ENCODE results near the gene PTPRT.
"Not testable (repeated sequence)": the region's sequence is repeated elsewhere in the genome, so short reads cannot be mapped to it uniquely, and the experiment has no call there.

The PTPRT gene

GRCh38 chr20:42906120-42906519, 283.6 kb downstream of the PTPRT start:
- no peaks in the 10 kb centered on the region for H3K27me3 ChIP-seq (ENCODE audit: control insufficient read depth, insufficient read depth, low read length)
- H3K27ac ChIP-seq (ENCODE audit: low read depth, low read length), result no peak overlapping the region
- no peaks in the 10 kb centered on the region for H3K36me3 ChIP-seq (ENCODE audit: control insufficient read depth, insufficient read depth, low read length)
- H3K4me1 ChIP-seq (ENCODE audit: control insufficient read depth, insufficient read depth, low read length), result no peaks in the 10 kb centered on the region
- no peak overlapping the region for H3K4me3 ChIP-seq (ENCODE audit: low read length)
- no peak overlapping the region for H3K9ac ChIP-seq (ENCODE audit: low read length)

GRCh38 chr20:42902509-42902908, 287.2 kb downstream of the PTPRT start:
- Histone ChIP-seq H3K27me3 (ENCODE audit: control insufficient read depth, insufficient read depth, low read length) (no peaks in the 10 kb centered on the region), H3K4me3 (ENCODE audit: low read length) (no peak overlapping the region), H3K36me3 (ENCODE audit: control insufficient read depth, insufficient read depth, low read length) (no peaks in the 10 kb centered on the region), H3K4me1 (ENCODE audit: control insufficient read depth, insufficient read depth, low read length) (no peaks in the 10 kb centered on the region), H3K9ac (ENCODE audit: low read length) (no peak overlapping the region), H3K27ac (ENCODE audit: low read depth, low read length) (no peak overlapping the region)

GRCh38 chr20:42901689-42902440, 287.8 kb downstream of the PTPRT start:
- no peaks in the 10 kb centered on the region for H3K36me3 ChIP-seq (ENCODE audit: control insufficient read depth, insufficient read depth, low read length)
- no peak overlapping the region for H3K27ac ChIP-seq (ENCODE audit: low read depth, low read length)
- no peak overlapping the region for H3K9ac ChIP-seq (ENCODE audit: low read length)
- H3K4me3 ChIP-seq (ENCODE audit: low read length), result no peak overlapping the region
- no peaks in the 10 kb centered on the region for H3K27me3 ChIP-seq (ENCODE audit: control insufficient read depth, insufficient read depth, low read length)
- H3K4me1 ChIP-seq (ENCODE audit: control insufficient read depth, insufficient read depth, low read length), result no peaks in the 10 kb centered on the region

DNA sequence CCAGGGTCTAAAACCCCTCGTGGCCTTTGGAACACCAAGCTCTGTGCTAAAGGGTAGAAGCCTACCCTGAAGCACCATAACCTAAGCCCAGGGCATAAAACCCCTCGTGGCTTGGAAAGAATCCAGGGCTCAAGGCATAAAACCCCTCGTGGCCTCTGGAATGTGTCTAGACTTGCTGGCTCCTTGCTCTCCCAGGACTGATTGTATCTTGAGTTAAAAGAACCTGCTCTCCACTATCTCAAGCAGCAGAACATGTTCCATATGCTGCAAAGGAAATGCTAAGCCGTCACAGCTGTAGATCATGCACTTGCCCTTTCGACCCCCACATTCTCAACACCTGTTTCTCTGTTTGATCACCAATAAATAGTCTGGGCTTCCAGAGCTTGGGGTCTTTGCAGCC, 288.9 kb downstream of the PTPRT start:
- H3K36me3 ChIP-seq (ENCODE audit: control insufficient read depth, insufficient read depth, low read length); H3K4me3 ChIP-seq (ENCODE audit: low read length); H3K4me1 ChIP-seq (ENCODE audit: control insufficient read depth, insufficient read depth, low read length); H3K27me3 ChIP-seq (ENCODE audit: control insufficient read depth, insufficient read depth, low read length); H3K9ac ChIP-seq (ENCODE audit: low read length); H3K27ac ChIP-seq (ENCODE audit: low read depth, low read length): not testable (repeated sequence)

DNA sequence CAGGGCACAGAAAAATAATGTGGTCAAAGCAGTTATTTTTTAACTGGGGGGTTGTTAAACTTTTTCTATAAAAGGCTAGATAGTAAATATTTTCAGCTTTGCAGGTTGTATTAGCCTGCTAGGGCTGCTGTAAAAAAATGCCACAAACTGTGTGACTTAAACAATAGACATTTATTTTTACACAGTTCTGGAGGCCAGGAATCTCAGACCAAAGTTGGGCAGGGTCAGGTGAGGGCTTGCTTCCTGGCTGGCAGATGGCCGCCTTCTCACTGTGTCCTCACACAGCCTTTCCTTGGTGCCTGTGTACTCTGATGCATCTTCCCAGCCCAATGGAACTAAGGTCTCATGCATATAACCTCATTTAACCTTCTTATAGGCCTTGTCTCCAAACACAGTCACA, 294.7 kb downstream of the PTPRT start:
- Histone ChIP-seq H3K4me3 (ENCODE audit: low read length) (no peak overlapping the region), H3K27me3 (ENCODE audit: control insufficient read depth, insufficient read depth, low read length) (no peaks in the 10 kb centered on the region), H3K27ac (ENCODE audit: low read depth, low read length) (no peak overlapping the region), H3K36me3 (ENCODE audit: control insufficient read depth, insufficient read depth, low read length) (no peaks in the 10 kb centered on the region), H3K4me1 (ENCODE audit: control insufficient read depth, insufficient read depth, low read length) (no peaks in the 10 kb centered on the region), H3K9ac (ENCODE audit: low read length) (no peak overlapping the region)

DNA sequence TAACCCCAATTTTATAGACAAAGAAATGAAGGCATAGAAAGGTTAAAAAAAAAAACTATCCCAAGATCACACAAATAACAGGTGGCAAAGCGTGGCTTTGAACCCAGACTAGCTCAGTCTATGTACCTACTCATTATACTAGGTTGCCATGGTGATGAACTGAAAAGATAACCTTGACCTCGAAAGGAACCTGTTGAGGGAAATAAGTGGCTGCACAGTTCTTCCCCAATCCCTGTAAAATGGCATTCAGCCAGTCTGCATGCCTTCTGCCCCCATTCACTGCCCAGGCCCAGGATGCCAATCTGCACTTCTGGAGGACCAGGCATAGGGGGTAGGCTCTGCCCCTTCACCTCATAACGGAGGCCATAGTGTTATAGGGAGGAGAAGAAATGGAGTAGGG, 295.2 kb downstream of the PTPRT start:
- Histone ChIP-seq H3K4me1 (ENCODE audit: control insufficient read depth, insufficient read depth, low read length) (no peaks in the 10 kb centered on the region), H3K4me3 (ENCODE audit: low read length) (no peak overlapping the region), H3K9ac (ENCODE audit: low read length) (no peak overlapping the region), H3K27ac (ENCODE audit: low read depth, low read length) (no peak overlapping the region), H3K27me3 (ENCODE audit: control insufficient read depth, insufficient read depth, low read length) (no peaks in the 10 kb centered on the region), H3K36me3 (ENCODE audit: control insufficient read depth, insufficient read depth, low read length) (no peaks in the 10 kb centered on the region)

- Histone ChIP-seq H3K27me3 (ENCODE audit: control insufficient read depth, insufficient read depth, low read length) (no peaks in the 10 kb centered on the region), H3K27ac (ENCODE audit: low read depth, low read length) (no peak overlapping the region), H3K4me3 (ENCODE audit: low read length) (no peak overlapping the region), H3K36me3 (ENCODE audit: control insufficient read depth, insufficient read depth, low read length) (no peaks in the 10 kb centered on the region), H3K4me1 (ENCODE audit: control insufficient read depth, insufficient read depth, low read length) (no peaks in the 10 kb centered on the region), H3K9ac (ENCODE audit: low read length) (no peak overlapping the region)
Observed at GRCh38 chr20:42889517-42889916, 300.2 kb downstream of the PTPRT start.

GRCh38 chr20:42887281-42887680, 302.4 kb downstream of the PTPRT start:
- no peak overlapping the region for H3K9ac ChIP-seq (ENCODE audit: low read length)
- H3K27me3 ChIP-seq (ENCODE audit: control insufficient read depth, insufficient read depth, low read length), result no peaks in the 10 kb centered on the region
- no peak overlapping the region for H3K27ac ChIP-seq (ENCODE audit: low read depth, low read length)
- H3K36me3 ChIP-seq (ENCODE audit: control insufficient read depth, insufficient read depth, low read length), result no peaks in the 10 kb centered on the region
- no peaks in the 10 kb centered on the region for H3K4me1 ChIP-seq (ENCODE audit: control insufficient read depth, insufficient read depth, low read length)
- no peak overlapping the region for H3K4me3 ChIP-seq (ENCODE audit: low read length)

DNA sequence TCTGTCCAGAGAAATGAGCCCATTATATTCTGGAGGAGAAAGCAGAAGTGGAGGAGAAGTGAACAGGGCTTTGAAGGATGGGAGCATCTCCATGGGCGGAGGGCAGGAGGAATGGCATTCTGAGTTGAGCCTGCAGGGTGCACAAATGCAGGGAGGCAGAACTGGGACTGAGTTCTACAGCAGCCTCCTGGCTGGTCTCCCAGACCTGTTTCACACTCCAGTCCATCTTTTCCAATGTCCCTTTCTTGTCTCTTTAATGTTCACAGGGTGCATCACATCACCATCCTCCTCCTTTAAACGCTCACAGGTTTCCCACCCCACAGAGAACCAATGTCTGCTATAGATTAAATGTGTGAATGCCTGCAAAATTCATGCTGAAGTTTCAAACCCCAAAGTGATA, 302.9 kb downstream of the PTPRT start:
- H3K4me3 ChIP-seq (ENCODE audit: low read length), result no peak overlapping the region
- no peak overlapping the region for H3K9ac ChIP-seq (ENCODE audit: low read length)

GRCh38 chr20:42886046-42886445, 303.7 kb downstream of the PTPRT start:
- Histone ChIP-seq H3K27ac (ENCODE audit: low read depth, low read length) (no peak overlapping the region), H3K27me3 (ENCODE audit: control insufficient read depth, insufficient read depth, low read length) (no peaks in the 10 kb centered on the region), H3K36me3 (ENCODE audit: control insufficient read depth, insufficient read depth, low read length) (no peaks in the 10 kb centered on the region)

More for the DNA sequence above, 302.9 kb downstream of the PTPRT start:
- no peak overlapping the region for H3K27ac ChIP-seq (ENCODE audit: low read depth, low read length)
- no peaks in the 10 kb centered on the region for H3K27me3 ChIP-seq (ENCODE audit: control insufficient read depth, insufficient read depth, low read length)
- no peaks in the 10 kb centered on the region for H3K36me3 ChIP-seq (ENCODE audit: control insufficient read depth, insufficient read depth, low read length)
- no peaks in the 10 kb centered on the region for H3K4me1 ChIP-seq (ENCODE audit: control insufficient read depth, insufficient read depth, low read length)

GRCh38 chr20:42875581-42875980, 314.1 kb downstream of the PTPRT start:
- Histone ChIP-seq H3K4me1 (ENCODE audit: control insufficient read depth, insufficient read depth, low read length) (no peaks in the 10 kb centered on the region), H3K36me3 (ENCODE audit: control insufficient read depth, insufficient read depth, low read length) (no peaks in the 10 kb centered on the region), H3K9ac (ENCODE audit: low read length) (no peak overlapping the region), H3K27me3 (ENCODE audit: control insufficient read depth, insufficient read depth, low read length) (no peaks in the 10 kb centered on the region), H3K27ac (ENCODE audit: low read depth, low read length) (no peak overlapping the region), H3K4me3 (ENCODE audit: low read length) (no peak overlapping the region)

More at GRCh38 chr20:42886046-42886445, 303.7 kb downstream of the PTPRT start:
- Histone ChIP-seq H3K9ac (ENCODE audit: low read length) (no peak overlapping the region), H3K4me1 (ENCODE audit: control insufficient read depth, insufficient read depth, low read length) (no peaks in the 10 kb centered on the region), H3K4me3 (ENCODE audit: low read length) (no peak overlapping the region)

DNA sequence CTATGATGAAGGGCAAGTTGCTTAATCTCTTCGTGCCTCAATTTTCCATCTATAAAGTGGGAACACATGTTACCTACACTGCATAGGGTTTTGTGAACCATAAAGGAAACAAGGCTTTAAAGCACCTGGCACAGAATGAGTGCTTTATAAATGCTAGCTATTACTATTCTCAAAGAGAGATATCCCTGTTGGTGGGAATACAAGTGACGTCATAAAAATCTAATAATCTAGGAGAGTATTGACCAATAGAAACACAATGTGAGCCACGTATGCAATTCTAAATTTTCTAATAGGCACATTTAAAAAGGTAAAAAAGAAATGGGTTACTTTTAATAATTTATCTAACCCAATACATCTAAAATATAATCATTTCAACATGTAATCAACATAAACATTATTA, 316.4 kb downstream of the PTPRT start:
- Histone ChIP-seq H3K27ac (ENCODE audit: low read depth, low read length) (no peak overlapping the region), H3K4me1 (ENCODE audit: control insufficient read depth, insufficient read depth, low read length) (no peaks in the 10 kb centered on the region), H3K4me3 (ENCODE audit: low read length) (no peak overlapping the region), H3K36me3 (ENCODE audit: control insufficient read depth, insufficient read depth, low read length) (no peaks in the 10 kb centered on the region), H3K9ac (ENCODE audit: low read length) (no peak overlapping the region), H3K27me3 (ENCODE audit: control insufficient read depth, insufficient read depth, low read length) (no peaks in the 10 kb centered on the region)

- no peak overlapping the region for H3K4me3 ChIP-seq (ENCODE audit: low read length)
- no peaks in the 10 kb centered on the region for H3K4me1 ChIP-seq (ENCODE audit: control insufficient read depth, insufficient read depth, low read length)
Observed at GRCh38 chr20:42864116-42864515, 325.6 kb downstream of the PTPRT start.

More at GRCh38 chr20:42864116-42864515, 325.6 kb downstream of the PTPRT start:
- no peak overlapping the region for H3K27ac ChIP-seq (ENCODE audit: low read depth, low read length)
- no peaks in the 10 kb centered on the region for H3K36me3 ChIP-seq (ENCODE audit: control insufficient read depth, insufficient read depth, low read length)
- no peak overlapping the region for H3K9ac ChIP-seq (ENCODE audit: low read length)
- no peaks in the 10 kb centered on the region for H3K27me3 ChIP-seq (ENCODE audit: control insufficient read depth, insufficient read depth, low read length)

Measured in rectal smooth muscle tissue (tissue), 1 donor.